ENCODE measurements around the gene CRADD. TPM values are rescaled to one million over a fixed set of nuclear protein-coding genes. Genes with fewer than 3 reads are reported as not detected.
"Not testable (repeated sequence)": the region's sequence is repeated elsewhere in the genome, so short reads cannot be mapped to it uniquely, and the experiment has no call there.

Gene CRADD
- total RNA-seq, 4 donors from 2014 or later, result 19.4 to 28.7 (median 22.6) TPM

DNA sequence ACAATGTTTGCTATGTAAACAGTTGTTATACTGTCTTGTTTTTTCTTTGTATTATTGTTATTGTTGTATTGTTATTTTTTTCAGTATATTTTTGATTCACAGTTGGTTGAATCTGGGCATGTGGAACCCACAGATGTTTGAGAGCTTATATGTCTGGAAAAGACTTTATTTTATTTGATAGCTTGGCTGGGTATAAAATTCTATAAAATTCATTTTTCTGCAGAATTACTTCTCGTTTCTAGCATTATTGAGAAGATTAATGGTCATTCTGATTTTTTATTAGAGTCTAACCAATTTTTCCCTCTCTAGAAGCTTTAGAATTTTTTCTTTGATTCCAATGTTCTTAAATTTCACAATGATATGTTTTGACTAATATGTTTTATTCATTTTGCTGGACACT, 188.6 kb downstream of the CRADD start:
- peaks cover 0 to 12% (median 0%) of the 10 kb centered on the region in 3 donors for H3K9me3 ChIP-seq
- no peak overlapping the region for H3K27ac ChIP-seq
- in situ Hi-C loops (cut with MboI; ENCODE audit: low sequenced_read_pairs in 4 of 4), result no loop called here
- H3K36me3 ChIP-seq, result peaks cover 0 to 4% of the 10 kb centered on the region in 2 donors
- no peak for TF ChIP-seq CTCF (IDR thresholded peaks at IDR 0.05 in 4 of 5, conservative IDR thresholded peaks at IDR 0.05 in 1 of 5)
- no peak for TF ChIP-seq POLR2A (IDR thresholded peaks at IDR 0.05)
- no peak for DNase-seq
- no peak overlapping the region for H3K4me3 ChIP-seq
- no peaks in the 10 kb centered on the region for H3K4me1 ChIP-seq
- intact Hi-C loops (cut with DNase I; ENCODE audit: low total_unique reads), result no loop called here
- no peaks in the 10 kb centered on the region for H3K27me3 ChIP-seq
- ATAC-seq, result no peak

- no peak overlapping the region for H3K4me3 ChIP-seq
- in situ Hi-C loops (cut with MboI; ENCODE audit: low sequenced_read_pairs in 4 of 4) (no loop called here), intact Hi-C loops (cut with DNase I; ENCODE audit: low total_unique reads) (no loop called here)
- H3K4me1 ChIP-seq, result no peaks in the 10 kb centered on the region
- peaks cover 0 to 4% of the 10 kb centered on the region in 2 donors for H3K36me3 ChIP-seq
- no peak for DNase-seq
- peak; percentile 77 to 79 for ATAC-seq
- no peak for TF ChIP-seq POLR2A (IDR thresholded peaks at IDR 0.05)
- TF ChIP-seq CTCF (IDR thresholded peaks at IDR 0.05 in 4 of 5, conservative IDR thresholded peaks at IDR 0.05 in 1 of 5), result no peak
- peaks cover 0 to 12% (median 0%) of the 10 kb centered on the region in 3 donors for H3K9me3 ChIP-seq
- no peaks in the 10 kb centered on the region for H3K27me3 ChIP-seq
- H3K27ac ChIP-seq, result no peak overlapping the region
Observed at GRCh38 chr12:93868771-93869170, 191.6 kb downstream of the CRADD start.

DNA sequence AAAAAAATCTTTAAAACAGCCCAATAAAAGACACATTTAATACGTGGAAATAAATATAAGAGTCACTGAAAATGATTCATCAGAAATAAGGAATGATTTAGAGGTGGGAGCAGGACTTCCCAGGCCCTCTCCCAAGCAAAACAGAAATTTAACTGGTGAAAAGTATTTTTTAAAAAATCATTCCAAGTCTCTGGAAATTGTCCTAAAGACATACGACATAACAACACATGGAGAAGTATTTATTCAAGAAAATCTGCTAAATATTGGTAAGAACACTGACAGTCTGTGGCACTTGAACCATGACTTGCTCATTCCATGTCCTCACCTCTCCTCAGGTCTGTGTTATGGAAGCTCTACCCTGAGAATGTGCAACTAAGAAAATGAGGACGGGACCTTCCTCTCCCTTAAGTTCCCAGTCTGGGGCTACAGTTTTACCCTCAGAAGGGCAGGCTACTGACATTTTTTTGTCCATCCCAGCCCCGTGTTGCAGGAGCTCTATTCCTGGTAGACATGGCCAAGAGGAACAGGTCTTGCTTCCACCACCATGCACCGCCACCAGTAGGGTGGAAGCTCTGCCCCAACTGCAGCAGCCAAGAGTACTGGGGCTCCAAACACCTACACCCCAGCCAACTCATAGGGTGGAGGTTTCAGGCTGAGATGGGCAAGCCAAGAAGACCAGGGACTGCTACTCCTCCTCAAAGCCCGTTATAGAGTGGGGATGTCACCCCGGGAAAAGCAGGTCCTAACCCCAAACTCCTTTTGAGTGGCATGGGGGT, 193.0 kb downstream of the CRADD start:
- H3K4me1 ChIP-seq, result no peaks in the 10 kb centered on the region
- TF ChIP-seq CTCF (IDR thresholded peaks at IDR 0.05 in 4 of 5, conservative IDR thresholded peaks at IDR 0.05 in 1 of 5) (no peak), POLR2A (IDR thresholded peaks at IDR 0.05) (no peak)
- no peak for DNase-seq
- H3K27me3 ChIP-seq, result no peaks in the 10 kb centered on the region
- intact Hi-C loops (cut with DNase I; ENCODE audit: low total_unique reads), result no loop called here
- no peak for ATAC-seq
- H3K9me3 ChIP-seq, result peaks cover 0 to 12% (median 0%) of the 10 kb centered on the region in 3 donors
- H3K4me3 ChIP-seq, result no peak overlapping the region
- in situ Hi-C loops (cut with MboI; ENCODE audit: low sequenced_read_pairs in 4 of 4), result no loop called here
- H3K27ac ChIP-seq, result no peak overlapping the region
- peaks cover 0 to 4% of the 10 kb centered on the region in 2 donors for H3K36me3 ChIP-seq

DNA sequence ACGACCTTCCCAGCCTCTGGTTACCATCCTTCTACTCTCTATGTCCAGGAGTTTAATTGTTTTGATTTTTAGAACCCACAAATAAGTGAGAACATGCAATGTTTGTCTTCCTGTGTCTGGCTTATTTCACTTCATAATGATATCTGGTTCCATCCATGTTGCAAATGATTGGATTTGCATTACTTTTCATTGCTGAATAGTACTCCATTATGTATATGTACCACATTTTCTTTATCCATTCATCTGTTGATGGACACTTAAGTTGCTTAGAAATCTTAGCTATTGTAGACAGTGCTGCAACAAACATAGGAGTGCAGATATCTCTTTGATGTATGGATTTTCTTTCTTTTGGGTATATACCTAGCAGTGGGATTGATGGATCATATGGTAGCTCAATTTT, 194.4 kb downstream of the CRADD start:
- ATAC-seq; in situ Hi-C loops (cut with MboI; ENCODE audit: low sequenced_read_pairs in 4 of 4); H3K9me3 ChIP-seq: not testable (repeated sequence)

DNA sequence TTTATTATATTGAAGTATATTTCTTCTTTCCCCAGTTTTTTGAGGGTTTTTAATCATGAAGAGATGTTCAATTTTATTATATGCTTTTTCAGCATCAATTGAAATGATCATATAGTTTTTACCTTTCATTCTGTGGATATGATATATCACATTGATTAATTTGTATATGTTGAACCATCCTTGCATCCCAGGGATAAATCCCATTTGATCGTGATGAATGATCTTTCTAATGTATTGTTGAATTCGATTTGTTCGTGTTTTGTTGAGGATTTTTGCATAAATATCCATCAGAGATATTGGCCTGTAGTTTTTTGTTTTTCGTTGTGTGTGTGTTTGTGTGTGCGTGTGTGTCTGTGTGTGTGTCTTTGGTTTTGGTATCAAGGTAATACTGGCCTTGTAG, 196.4 kb downstream of the CRADD start:
- DNase-seq, result no peak
- in situ Hi-C loops (cut with MboI; ENCODE audit: low sequenced_read_pairs in 4 of 4) (no loop called here), intact Hi-C loops (cut with DNase I; ENCODE audit: low total_unique reads) (no loop called here)
- TF ChIP-seq POLR2A (IDR thresholded peaks at IDR 0.05), result no peak
- no peaks in the 10 kb centered on the region for H3K27me3 ChIP-seq
- no peak overlapping the region for H3K4me3 ChIP-seq
- no peak for ATAC-seq
- H3K4me1 ChIP-seq, result no peaks in the 10 kb centered on the region
- no peaks in the 10 kb centered on the region for H3K9me3 ChIP-seq
- no peaks in the 10 kb centered on the region for H3K36me3 ChIP-seq
- no peak overlapping the region for H3K27ac ChIP-seq

More for the DNA sequence above, 194.4 kb downstream of the CRADD start:
- DNase-seq; H3K4me3 ChIP-seq; H3K27me3 ChIP-seq; intact Hi-C loops (cut with DNase I; ENCODE audit: low total_unique reads); H3K4me1 ChIP-seq; H3K36me3 ChIP-seq; H3K27ac ChIP-seq: not testable (repeated sequence)

Measured in gastrocnemius medialis (tissue), 4 donors.